Transverse colon (tissue), 4 donors: ENCODE measurements around the gene RANBP9.

Experiments
- POLR2A ChIP-seq: fragments of 450-650 bp; IDR thresholded peaks from one replicate; pipeline ENCODE4 v1.6.1; 2016; ENCODE audit warnings: antibody characterized with exemption, mild to moderate bottlenecking, moderate library complexity
- POLR2AphosphoS5 ChIP-seq, 3 donors: sonication (generic); formaldehyde crosslinking; IDR thresholded peaks; one replicate each; pipeline ENCODE4 v1.6.1; 2016; ENCODE audit warnings: antibody characterized with exemption in 3 of 3
- TF ChIP-seq, protein P1 (sequence below), 5 experiments: fragments of 200-600 bp in 3 of 5; fragments of 450-650 bp in 2 of 5; sonication (generic) in 3 of 5; IDR thresholded peaks; 1 replicate in 2 of 5; 2 replicates in 3 of 5; pipeline ENCODE4 v1.5.1; 2016 to 2017; ENCODE audit warnings: antibody characterized with exemption in 5 of 5, inconsistent platforms in 3 of 5, mild to moderate bottlenecking in 2 of 5, moderate library complexity in 1 of 5

DNA sequence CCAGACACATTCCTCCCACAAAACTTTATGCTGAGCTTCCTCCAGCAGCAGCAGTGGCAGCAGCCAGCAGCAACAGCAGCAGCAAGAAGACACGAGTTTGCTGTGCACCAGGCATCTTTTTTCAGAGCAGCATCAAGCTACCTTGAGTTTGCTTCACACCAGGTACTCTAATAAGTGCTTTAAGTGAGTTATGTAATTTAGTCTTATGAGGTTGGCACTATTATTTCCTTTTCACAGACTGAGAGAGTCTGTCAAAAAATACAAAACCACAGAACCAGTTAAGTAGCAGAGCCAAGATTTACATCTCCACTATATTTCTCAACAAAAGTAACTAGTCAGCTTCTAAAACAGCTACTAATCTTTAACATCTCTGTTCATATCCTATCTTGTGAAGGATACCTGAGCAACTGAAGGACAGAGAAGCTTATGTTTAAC lies 23.7 kb downstream of the RANBP9 start:
- TF ChIP-seq, protein P1, sequence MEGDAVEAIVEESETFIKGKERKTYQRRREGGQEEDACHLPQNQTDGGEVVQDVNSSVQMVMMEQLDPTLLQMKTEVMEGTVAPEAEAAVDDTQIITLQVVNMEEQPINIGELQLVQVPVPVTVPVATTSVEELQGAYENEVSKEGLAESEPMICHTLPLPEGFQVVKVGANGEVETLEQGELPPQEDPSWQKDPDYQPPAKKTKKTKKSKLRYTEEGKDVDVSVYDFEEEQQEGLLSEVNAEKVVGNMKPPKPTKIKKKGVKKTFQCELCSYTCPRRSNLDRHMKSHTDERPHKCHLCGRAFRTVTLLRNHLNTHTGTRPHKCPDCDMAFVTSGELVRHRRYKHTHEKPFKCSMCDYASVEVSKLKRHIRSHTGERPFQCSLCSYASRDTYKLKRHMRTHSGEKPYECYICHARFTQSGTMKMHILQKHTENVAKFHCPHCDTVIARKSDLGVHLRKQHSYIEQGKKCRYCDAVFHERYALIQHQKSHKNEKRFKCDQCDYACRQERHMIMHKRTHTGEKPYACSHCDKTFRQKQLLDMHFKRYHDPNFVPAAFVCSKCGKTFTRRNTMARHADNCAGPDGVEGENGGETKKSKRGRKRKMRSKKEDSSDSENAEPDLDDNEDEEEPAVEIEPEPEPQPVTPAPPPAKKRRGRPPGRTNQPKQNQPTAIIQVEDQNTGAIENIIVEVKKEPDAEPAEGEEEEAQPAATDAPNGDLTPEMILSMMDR (IDR thresholded peaks at IDR 0.05): no peak
- no peak for TF ChIP-seq POLR2A
- TF ChIP-seq POLR2AphosphoS5 (IDR thresholded peaks at IDR 0.05): no peak
